IPS-20b (cell line): Measurements from ENCODE around the gene ADAP1.
A peak's percentile ranks its signal among the peaks of the same experiment; 100 is the strongest.
"Not testable (repeated sequence)": the region's sequence is repeated elsewhere in the genome, so short reads cannot be mapped to it uniquely, and the experiment has no call there.

Experiments
- H3K27ac ChIP-seq: one replicate; pipeline ENCODE4 v1.5.1; 2013; ENCODE audit warnings: low read length
- H3K27me3 ChIP-seq: 2 replicates; pipeline ENCODE4 v1.6.1; 2013; ENCODE audit warnings: mild to moderate bottlenecking, low read length, inconsistent platforms; ENCODE audit not compliant: insufficient read depth
- H3K36me3 ChIP-seq: 2 replicates; pipeline ENCODE4 v1.6.1; 2013; ENCODE audit warnings: low read depth, mild to moderate bottlenecking, inconsistent platforms, low read length, moderate library complexity; ENCODE audit not compliant: insufficient read depth
- H3K4me1 ChIP-seq: 2 replicates; pipeline ENCODE4 v1.6.1; 2013; ENCODE audit warnings: mild to moderate bottlenecking, control low read depth, inconsistent platforms, low read length, moderate library complexity; ENCODE audit not compliant: insufficient read depth
- H3K4me3 ChIP-seq: 2 replicates; pipeline ENCODE4 v1.5.1; 2013; ENCODE audit warnings: mild to moderate bottlenecking, low read length, inconsistent platforms
- H3K9ac ChIP-seq: 2 replicates; pipeline ENCODE4 v1.6.1; 2013; ENCODE audit warnings: low read depth, mild to moderate bottlenecking, inconsistent platforms, low read length, moderate library complexity
- H3K9me3 ChIP-seq: 2 replicates; pipeline ENCODE4 v1.6.1; 2013; ENCODE audit warnings: mild to moderate bottlenecking, low read depth, low read length, inconsistent platforms; ENCODE audit not compliant: insufficient read depth

Gene ADAP1

DNA sequence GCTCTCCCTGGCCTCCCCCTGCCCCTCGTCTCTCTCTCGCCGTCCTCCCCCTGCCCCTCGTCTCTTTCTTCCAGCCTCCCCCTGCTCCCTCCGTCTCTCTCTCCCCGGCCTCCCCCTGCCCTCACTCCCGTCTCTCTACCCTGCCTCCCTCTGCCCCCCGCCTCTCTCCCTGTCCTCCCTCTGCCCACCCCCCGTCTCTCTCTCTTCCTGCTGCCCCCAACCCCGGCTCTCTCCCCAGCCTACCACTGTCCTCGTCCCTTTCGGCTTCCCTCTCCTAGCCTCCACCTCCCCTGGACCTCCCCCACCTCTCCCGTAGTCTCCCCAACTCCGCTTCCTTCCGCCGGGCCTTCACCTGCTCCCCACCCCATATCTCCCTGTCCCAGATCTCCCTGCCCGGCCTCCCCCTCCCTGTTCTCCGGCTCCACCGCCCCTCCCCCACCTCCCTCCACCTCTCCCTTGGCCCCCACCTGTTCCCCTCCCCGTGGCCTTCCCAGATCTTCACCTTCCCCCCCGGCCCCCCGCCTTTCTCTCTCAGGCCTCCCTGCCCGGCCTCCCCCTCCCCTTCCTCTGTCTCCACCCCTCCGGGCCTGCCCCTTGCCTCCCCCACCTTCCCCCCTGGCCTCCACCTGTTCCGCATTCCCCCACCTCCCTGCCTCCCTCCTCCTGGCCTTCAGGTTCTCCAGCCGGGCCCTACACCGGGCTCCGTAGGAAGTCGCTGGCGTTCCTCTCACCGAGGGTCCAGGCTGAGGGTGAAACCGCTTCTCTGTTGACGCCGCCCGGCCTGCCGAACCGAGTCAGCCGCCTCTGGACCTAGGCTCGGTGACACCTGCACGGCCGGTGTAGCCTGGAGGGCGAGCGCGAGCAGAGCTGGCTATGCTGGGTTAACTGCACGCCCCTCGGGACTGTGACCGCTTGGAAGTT lies 76.9 kb downstream of the ADAP1 start:
- Histone ChIP-seq H3K9ac (peak overlapping the region; percentile 87), H3K36me3 (peaks cover 45% of the 10 kb centered on the region), H3K9me3 (no peaks in the 10 kb centered on the region), H3K4me1 (peaks cover 4% of the 10 kb centered on the region; the same call in 1 of the 2 replicates), H3K4me3 (peak overlapping the region; percentile 81), H3K27me3 (no peaks in the 10 kb centered on the region), H3K27ac (peak overlapping the region; percentile 32)

DNA sequence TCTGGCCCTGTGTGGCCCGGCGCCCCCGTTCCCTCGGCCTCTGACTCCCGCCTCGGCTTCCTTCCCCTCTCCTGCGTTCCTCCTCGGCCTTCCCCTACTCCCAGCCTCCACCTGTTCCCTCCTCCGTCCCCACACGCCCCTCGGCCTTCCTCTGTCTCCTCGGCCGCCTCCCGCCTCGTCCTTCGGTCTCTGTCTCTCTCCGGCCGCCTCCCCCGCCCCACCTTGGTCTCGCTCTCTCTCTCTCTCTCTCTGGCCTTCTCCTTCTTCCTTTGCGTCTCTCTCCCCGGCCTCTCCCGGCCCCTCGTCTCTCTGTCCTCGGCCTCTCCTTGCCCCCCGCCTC lies 77.5 kb downstream of the ADAP1 start:
- Histone ChIP-seq H3K9me3 (no peaks in the 10 kb centered on the region), H3K27ac (peak overlapping the region; percentile 32), H3K9ac (peak overlapping the region; percentile 87), H3K27me3 (no peaks in the 10 kb centered on the region), H3K4me3 (peak overlapping the region; percentile 81), H3K36me3 (peaks cover 48% of the 10 kb centered on the region), H3K4me1 (peaks cover 4% of the 10 kb centered on the region; the same call in 1 of the 2 replicates)

DNA sequence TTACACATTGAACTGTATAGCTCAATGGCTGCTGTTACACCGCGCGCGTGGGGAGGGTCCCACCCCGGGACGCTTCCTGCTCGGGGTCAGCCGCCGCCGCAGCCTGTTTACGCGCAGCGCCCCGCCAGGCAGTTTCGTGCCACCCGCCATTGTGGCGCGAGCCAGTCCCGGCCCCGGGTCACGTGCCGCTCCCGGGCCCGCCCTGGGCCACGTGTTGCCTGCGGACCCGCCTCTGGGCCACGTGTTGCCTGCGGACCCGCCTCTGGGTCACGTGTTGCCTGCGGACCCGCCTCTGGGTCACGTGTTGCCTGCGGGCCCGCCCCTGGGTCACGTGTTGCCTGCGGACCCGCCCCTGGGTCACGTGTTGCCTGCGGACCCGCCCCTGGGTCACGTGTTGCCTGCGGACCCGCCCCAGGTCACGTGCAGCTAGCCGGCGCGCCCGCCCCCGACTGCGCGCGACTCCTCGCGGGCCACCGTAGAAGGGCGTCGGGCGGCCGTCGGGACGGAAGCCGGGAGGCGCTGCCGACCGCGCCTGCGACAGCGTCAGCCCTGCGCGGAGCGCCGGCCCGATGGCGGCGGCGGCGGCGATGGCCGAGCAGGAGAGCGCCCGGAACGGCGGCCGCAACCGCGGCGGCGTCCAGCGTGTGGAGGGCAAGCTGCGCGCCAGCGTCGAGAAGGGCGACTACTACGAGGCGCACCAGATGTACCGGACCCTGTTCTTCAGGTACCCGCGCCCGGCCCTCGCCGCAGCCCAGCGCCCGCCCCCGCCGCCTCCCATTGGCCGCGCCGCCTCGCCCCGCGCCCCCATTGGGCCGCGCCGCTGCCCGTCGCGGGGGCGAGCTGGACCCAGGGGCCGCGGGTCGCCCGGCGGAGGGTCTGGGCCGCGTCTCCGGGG lies 78.2 kb downstream of the ADAP1 start, which contains the start of gene GET4:
Gene GET4 (plus strand): TSS at position 478 of the 895 bp plus-strand sequence. CDS start 92 bp downstream, at position 570.
- no peaks in the 10 kb centered on the region for H3K9me3 ChIP-seq
- H3K36me3 ChIP-seq: peaks cover 49% of the 10 kb centered on the region
- peak within 1 kb of the TSS; percentile 87 for H3K9ac ChIP-seq
- peaks cover 4% of the 10 kb centered on the region; the same call in 1 of the 2 replicates for H3K4me1 ChIP-seq
- no peaks in the 10 kb centered on the region for H3K27me3 ChIP-seq
- peak within 1 kb of the TSS; percentile 32 for H3K27ac ChIP-seq
- peak within 1 kb of the TSS; percentile 81 for H3K4me3 ChIP-seq

DNA sequence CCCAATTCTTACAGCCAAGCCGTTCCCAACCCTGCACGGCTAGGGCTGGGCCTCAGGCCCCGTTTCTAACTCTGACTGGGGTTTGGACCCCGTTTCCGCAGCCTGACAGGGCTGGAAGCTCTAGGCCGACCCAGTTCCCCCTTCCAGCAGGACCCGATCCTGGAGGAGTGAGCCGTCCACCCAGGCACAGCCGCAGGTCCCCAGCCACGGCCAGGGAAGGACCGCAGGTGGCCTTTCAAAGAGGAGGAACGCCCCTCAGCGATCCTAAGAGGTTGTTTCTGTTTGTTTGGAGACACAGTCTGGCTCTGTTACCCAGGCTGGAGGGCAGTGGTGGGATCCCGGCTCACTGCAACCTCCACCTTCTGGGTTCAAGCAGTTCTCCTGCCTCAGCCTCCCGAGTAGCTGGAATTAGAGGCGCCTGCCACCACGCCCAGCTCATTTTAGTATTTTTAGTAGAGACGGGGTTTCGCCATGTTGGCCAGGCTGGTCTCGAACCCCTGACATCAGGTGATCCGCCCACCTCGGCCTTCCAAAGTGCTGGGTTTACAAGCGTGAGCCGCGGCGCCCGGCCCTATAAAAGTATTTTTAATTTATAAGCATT lies 78.9 kb downstream of the ADAP1 start:
- Histone ChIP-seq H3K36me3 (peaks cover 53% of the 10 kb centered on the region), H3K27ac (no peak overlapping the region), H3K4me3 (no peak overlapping the region), H3K9me3 (no peaks in the 10 kb centered on the region), H3K27me3 (no peaks in the 10 kb centered on the region), H3K4me1 (peaks cover 4% of the 10 kb centered on the region; the same call in 1 of the 2 replicates), H3K9ac (peak overlapping the region; percentile 41; the same call in 1 of the 2 replicates)

DNA sequence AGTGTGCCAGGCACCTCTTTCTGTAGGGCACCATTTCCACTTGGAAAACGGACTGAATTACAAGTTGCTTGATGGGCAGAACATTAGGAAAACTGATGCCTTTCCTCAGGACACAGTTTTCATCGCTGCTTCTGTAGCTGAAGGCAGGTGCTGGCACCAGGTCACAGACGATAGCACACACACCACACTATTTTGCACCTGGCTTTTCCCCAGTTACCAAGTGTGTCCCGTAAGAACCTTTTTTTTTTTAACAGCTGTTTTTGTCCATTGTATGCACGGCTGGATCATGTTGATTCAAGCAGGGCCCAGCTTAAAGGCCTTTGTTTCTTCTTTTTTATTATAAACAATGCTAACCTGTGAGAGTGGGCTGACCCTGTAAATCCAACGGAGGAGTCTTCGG lies 79.4 kb downstream of the ADAP1 start:
- Histone ChIP-seq H3K4me1 (peaks cover 4% of the 10 kb centered on the region; the same call in 1 of the 2 replicates), H3K36me3 (peaks cover 59% of the 10 kb centered on the region), H3K9me3 (no peaks in the 10 kb centered on the region), H3K4me3 (no peak overlapping the region), H3K27ac (no peak overlapping the region), H3K27me3 (no peaks in the 10 kb centered on the region), H3K9ac (peak overlapping the region; percentile 41; the same call in 1 of the 2 replicates)

DNA sequence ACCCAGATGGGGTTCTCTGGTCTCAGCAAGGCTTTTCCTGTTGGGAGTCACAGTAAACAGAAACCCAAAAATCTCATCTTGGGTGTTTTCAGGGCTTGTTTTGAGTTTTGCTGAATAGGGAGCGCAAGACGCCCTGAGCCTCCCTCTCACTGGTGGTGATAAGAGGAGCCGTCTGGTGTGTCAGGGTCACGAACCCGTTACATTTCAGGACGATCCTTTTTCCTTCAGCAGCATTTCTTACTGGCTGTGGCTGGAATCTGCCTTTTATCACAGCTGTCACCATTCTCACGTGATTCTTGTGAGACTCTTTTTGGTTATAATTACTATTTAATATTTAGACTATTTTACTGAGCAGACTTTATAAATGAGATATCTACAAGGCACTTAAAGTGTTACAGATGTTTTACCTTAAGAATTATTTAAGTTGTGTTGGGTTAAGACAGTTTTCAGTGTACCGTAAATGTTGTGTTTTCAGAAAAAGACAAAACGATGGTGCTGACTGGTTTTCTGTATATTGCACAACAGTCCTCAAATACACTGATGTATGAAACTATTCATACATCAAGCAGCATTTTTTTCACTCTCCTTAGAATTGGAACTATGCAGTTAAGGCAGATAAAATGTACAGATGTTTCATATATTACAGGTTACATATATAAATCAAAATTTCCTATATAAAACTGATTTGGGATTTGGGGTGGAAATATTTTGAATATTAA lies 80.3 kb downstream of the ADAP1 start:
- H3K36me3 ChIP-seq: peaks cover 61% of the 10 kb centered on the region
- no peak overlapping the region for H3K27ac ChIP-seq
- no peak overlapping the region for H3K4me3 ChIP-seq
- peak overlapping the region; percentile 34; the same call in 1 of the 2 replicates for H3K9ac ChIP-seq
- H3K9me3 ChIP-seq: no peaks in the 10 kb centered on the region
- H3K4me1 ChIP-seq: peaks cover 4% of the 10 kb centered on the region; the same call in 1 of the 2 replicates
- no peaks in the 10 kb centered on the region for H3K27me3 ChIP-seq

DNA sequence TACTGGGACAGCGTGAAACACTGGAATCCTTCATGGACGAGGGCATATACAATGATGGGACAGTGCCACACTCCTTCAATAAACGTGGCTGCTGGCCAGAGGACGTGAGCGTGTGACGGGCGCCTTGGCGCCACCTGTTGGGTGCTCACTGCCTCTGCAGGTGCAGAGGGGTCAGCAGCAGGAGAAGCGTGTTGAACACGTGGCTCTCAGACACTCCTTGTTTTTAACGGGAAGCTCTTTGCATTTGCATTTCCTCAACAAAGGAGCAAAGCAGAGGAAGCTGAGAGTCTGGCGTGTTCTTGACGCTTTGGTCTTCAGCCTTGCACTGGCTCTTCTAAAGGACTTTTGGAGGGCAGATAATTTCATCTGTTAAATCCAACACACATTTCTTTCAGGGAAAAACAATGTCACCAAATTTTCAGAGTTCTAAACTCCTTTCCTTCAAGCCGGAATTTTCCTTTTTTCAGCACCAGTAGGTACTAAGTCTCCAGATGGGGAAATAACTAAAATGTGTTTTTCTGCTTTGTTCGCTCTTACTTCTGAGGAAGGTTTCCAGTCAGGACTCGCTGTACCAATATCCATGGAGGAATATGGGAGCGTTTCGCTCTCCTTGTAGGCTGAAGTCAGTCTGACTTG lies 81.0 kb downstream of the ADAP1 start:
- Histone ChIP-seq H3K9ac (peak overlapping the region; percentile 34; the same call in 1 of the 2 replicates), H3K27me3 (no peaks in the 10 kb centered on the region), H3K27ac (no peak overlapping the region), H3K9me3 (no peaks in the 10 kb centered on the region), H3K36me3 (peaks cover 58% of the 10 kb centered on the region), H3K4me1 (peaks cover 4% of the 10 kb centered on the region; the same call in 1 of the 2 replicates), H3K4me3 (no peak overlapping the region)

DNA sequence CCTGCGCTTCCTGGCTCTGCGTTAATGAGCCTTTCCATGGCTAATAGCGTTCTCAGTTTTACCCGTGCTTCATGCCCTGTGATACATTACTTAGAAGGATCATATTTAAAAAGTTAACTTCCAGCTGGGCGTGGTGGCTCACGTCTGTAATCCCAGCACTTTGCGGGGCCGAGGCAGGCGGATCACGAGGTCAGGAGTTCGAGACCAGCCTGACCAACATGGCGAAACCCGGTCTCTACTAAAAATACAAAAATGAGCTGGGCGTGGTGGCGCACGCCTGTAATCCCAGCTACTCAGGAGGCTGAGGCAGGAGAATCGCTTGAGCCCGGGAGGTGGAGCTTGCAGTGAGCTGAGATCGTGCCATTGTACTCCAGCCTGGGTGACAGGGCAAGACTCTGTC lies 81.8 kb downstream of the ADAP1 start:
- H3K4me1 ChIP-seq, H3K27ac ChIP-seq: not testable (repeated sequence)
- H3K36me3 ChIP-seq: peaks cover 65% of the 10 kb centered on the region

DNA sequence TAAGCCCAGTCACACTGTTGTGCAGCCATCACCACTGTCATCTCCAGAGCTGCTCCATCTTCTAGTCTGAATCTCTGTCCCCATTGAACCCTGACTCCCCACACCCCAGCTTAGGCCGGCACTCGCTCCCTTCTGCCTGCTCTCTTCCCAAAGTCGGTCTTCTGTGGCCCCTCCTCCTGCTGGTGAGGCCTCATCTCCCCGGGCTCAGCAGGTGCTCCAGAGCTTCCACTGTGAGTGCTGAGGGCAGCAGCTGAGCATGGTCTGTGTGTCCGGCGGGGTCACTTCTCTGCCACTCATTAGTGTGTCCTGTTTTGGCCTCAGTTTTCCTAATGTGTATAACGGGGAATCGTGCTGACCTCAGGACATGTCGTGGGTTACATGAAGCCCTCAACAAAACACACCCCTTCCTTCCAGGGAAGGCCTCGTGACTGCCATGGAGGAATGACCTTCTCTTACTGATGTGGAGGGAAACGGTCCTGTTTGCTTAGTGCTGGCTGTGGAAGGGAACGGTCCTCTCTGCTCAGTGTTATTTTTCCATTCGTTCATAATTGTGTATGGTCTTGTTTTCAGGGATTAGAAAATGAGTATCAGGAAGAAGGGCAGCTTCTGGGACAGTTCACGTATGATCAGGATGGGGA lies 82.5 kb downstream of the ADAP1 start:
- Histone ChIP-seq H3K4me1 (peaks cover 4% of the 10 kb centered on the region; the same call in 1 of the 2 replicates), H3K27me3 (no peaks in the 10 kb centered on the region), H3K9me3 (no peaks in the 10 kb centered on the region), H3K9ac (no peak overlapping the region), H3K36me3 (peaks cover 71% of the 10 kb centered on the region), H3K27ac (no peak overlapping the region), H3K4me3 (no peak overlapping the region)

More for the DNA sequence above, 81.8 kb downstream of the ADAP1 start:
- H3K4me3 ChIP-seq, H3K27me3 ChIP-seq, H3K9me3 ChIP-seq, H3K9ac ChIP-seq: not testable (repeated sequence)

DNA sequence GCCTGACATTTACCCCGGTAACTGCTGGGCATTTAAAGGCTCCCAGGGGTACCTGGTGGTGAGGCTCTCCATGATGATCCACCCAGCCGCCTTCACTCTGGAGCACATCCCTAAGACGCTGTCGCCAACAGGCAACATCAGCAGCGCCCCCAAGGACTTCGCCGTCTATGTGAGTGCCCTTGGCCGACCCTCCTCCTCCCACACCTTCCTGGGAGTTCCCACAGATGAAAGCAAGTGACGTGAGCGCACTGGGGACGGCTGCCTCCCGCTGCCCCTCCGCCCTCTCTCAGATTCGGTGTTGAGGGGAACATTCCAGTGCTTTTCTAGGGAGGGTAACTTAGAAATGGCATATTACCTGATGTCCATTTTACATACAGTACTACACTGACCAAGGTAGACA lies 85.1 kb downstream of the ADAP1 start:
- peaks cover 78% of the 10 kb centered on the region for H3K36me3 ChIP-seq
- H3K27me3 ChIP-seq: no peaks in the 10 kb centered on the region
- H3K9me3 ChIP-seq: no peaks in the 10 kb centered on the region
- H3K27ac ChIP-seq: no peak overlapping the region
- H3K4me1 ChIP-seq: peaks cover 4% of the 10 kb centered on the region; the same call in 1 of the 2 replicates
- no peak overlapping the region for H3K4me3 ChIP-seq
- no peak overlapping the region for H3K9ac ChIP-seq
